Bronchial epithelial cell (primary cell): ENCODE results near the gene AACS. TPM values are rescaled to one million over a fixed set of nuclear protein-coding genes. Genes with fewer than 3 reads are reported as not detected.
"Not testable (repeated sequence)": the region's sequence is repeated elsewhere in the genome, so short reads cannot be mapped to it uniquely, and the experiment has no call there.

Source experiments
- DNase-seq: peaks from one replicate; pipeline ENCODE4 v3.0.0-alpha.2; 2010; ENCODE audit warnings: low read depth
- FAIRE-seq: peaks from 2 replicates; lab custom pipeline; 2011; peaks lifted over from hg19 to GRCh38; lab: Jason Lieb, UNC
- H3K27me3 ChIP-seq: 2 replicates; pipeline ENCODE4 v1.5.1; 2011; ENCODE audit warnings: low read length; ENCODE audit not compliant: control insufficient read depth, insufficient read depth
- H3K36me3 ChIP-seq: 2 replicates; pipeline ENCODE4 v1.5.1; 2011; ENCODE audit warnings: low read length; ENCODE audit not compliant: control insufficient read depth, insufficient read depth
- H3K4me3 ChIP-seq: 2 replicates; pipeline ENCODE4 v1.5.1; 2011; ENCODE audit warnings: mild to moderate bottlenecking, low read depth, low read length, control low read depth
- total RNA-seq: library from RNA; depleted of rRNA; stranded (reverse); fragments of >200 nt; gene quantifications from 2 replicates; pipeline ENCODE4 v1.2.1, GENCODE V29; 2014
- TF ChIP-seq, protein P1 (sequence below): IDR thresholded peaks from 2 replicates; pipeline ENCODE4 v1.5.1; 2011; ENCODE audit warnings: mild to moderate bottlenecking, moderate library complexity, low read length, control low read depth, inconsistent platforms; ENCODE audit not compliant: insufficient read depth, severe bottlenecking

AACS gene
- total RNA-seq, 1 donor from 2014 or later, result 30.5 TPM

DNA sequence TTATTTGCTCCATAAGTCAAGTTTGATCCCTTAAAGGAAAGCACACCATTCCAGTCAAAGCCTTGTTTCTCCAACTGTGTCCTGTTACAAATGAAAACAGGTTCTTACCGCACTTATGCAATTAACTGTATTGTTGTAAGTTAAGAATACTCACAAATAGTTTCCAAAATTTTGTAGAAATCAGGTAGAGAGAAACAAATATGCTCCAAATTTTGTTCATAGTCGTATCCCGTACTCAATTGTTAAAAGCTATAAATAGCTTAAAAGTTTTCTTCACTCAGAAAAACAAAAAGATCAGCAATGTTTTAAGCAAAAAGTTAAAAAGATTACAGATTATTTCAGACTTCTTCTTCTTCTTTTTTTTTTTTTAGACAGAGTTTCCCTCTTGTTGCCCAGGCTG, 4.0 kb upstream of the AACS start:
- Histone ChIP-seq H3K36me3 (no peaks in the 10 kb centered on the region), H3K27me3 (no peaks in the 10 kb centered on the region), H3K4me3 (no peak overlapping the region)
- FAIRE-seq (no peak), DNase-seq (no peak)
- TF ChIP-seq, protein P1, sequence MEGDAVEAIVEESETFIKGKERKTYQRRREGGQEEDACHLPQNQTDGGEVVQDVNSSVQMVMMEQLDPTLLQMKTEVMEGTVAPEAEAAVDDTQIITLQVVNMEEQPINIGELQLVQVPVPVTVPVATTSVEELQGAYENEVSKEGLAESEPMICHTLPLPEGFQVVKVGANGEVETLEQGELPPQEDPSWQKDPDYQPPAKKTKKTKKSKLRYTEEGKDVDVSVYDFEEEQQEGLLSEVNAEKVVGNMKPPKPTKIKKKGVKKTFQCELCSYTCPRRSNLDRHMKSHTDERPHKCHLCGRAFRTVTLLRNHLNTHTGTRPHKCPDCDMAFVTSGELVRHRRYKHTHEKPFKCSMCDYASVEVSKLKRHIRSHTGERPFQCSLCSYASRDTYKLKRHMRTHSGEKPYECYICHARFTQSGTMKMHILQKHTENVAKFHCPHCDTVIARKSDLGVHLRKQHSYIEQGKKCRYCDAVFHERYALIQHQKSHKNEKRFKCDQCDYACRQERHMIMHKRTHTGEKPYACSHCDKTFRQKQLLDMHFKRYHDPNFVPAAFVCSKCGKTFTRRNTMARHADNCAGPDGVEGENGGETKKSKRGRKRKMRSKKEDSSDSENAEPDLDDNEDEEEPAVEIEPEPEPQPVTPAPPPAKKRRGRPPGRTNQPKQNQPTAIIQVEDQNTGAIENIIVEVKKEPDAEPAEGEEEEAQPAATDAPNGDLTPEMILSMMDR, result no peak

DNA sequence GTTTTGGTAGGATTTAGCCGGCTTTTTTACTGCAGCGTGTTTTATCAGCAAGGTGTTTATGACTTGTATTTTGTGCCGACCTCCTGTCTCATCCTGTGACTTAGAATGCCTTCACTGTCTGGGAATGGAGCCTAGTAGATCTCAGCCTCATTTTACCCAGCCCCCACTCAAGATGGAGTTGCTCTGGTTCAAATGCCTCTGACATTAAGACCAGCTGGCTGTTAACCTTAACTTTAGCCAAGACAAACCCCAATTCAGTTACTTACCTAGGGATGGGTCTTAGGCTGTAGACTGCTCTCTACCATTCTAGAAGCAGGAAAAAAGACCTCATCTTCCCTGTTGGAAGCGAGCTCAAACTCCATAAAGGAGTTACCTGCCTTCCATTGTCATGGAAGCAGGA, 1.7 kb upstream of the AACS start:
- not testable (repeated sequence) for FAIRE-seq, H3K36me3 ChIP-seq, DNase-seq, H3K4me3 ChIP-seq, H3K27me3 ChIP-seq

DNA sequence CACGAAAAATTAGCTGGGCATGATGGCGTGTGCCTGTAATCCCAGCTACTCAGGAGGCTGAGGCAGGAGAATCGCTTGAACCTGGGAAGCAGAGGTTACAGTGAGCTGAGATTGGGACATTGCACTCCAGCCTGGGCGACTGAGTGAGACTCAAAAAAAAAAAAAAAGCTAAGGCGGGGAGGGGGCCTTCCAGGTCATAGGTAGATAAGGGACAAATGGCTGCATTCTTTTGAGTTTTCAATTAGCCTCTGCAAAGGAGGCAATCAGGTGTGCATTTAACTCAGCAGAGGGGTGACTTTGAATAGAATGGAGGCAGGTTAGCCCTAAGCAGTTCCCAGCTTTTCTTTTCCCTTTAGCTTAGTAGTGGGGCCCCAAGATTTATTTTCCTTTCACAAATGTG, 743 bp upstream of the AACS start:
- H3K4me3 ChIP-seq, result no peak overlapping the region
- no peak for DNase-seq

DNA sequence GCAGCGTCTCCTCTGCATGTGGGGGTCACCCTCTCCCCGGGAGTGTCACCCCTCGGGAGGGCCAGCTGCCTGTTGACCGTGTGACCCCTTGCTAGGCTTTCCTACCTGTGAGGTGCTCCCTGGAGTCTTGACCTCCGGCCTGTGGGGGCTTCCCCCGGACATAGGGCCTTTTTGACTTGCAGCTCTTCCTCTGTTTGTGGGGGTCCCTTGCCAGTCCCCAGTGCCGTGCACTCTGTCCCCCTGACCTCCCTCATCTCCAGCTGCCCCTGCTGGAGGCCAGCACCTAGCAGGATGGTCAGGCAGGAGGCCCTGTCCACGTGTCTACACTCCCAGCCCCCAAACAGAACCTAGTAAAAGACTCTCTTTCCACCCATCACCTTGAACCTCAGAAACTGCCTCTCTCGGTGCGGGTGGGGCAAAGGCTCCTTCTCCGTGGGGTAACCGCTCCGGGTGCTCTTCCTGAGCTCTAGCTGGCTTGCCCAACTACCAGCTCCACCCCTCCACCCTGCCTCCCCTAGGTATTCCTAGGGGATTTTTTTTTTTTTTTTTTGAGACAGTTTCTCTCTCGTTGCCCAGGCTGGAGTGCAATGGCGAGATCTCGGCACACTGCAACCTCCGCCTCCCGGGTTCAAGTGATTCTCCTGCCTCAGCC, 810 bp downstream of the AACS start:
- Histone ChIP-seq H3K36me3 (peaks cover 10% of the 10 kb centered on the region), H3K4me3 (peak overlapping the region; percentile 82), H3K27me3 (no peaks in the 10 kb centered on the region)
- FAIRE-seq, result no peak
- DNase-seq, result no peak
- TF ChIP-seq, protein P1, result no peak

More for the DNA sequence above, 743 bp upstream of the AACS start:
- Histone ChIP-seq H3K36me3 (peaks cover 9% of the 10 kb centered on the region), H3K27me3 (no peaks in the 10 kb centered on the region)
- FAIRE-seq, result no peak
- TF ChIP-seq, protein P1, result no peak

DNA sequence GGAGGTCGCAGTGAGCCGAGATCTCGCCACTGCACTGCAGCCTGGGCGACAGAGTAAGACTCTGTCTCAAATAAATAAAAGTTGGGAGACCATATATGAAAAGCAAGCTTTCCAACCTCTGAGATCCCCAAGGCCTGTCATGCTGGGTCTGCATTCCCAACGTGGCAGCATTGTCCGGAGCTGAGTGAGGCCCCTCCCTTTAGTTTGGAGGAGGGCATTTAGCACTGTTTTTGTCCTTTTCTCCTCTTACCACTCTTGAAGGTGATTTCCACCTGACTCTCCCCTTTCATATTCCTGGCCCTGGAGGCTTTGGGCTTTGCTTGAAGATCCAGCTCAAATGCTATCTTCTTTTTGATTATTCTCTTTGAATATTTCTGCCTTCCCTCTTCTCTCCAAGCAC, 3.2 kb downstream of the AACS start:
- TF ChIP-seq, protein P1, result no peak
- H3K4me3 ChIP-seq, result no peak overlapping the region
- DNase-seq, result no peak
- no peak for FAIRE-seq
- peaks cover 12% of the 10 kb centered on the region for H3K36me3 ChIP-seq
- H3K27me3 ChIP-seq, result no peaks in the 10 kb centered on the region

DNA sequence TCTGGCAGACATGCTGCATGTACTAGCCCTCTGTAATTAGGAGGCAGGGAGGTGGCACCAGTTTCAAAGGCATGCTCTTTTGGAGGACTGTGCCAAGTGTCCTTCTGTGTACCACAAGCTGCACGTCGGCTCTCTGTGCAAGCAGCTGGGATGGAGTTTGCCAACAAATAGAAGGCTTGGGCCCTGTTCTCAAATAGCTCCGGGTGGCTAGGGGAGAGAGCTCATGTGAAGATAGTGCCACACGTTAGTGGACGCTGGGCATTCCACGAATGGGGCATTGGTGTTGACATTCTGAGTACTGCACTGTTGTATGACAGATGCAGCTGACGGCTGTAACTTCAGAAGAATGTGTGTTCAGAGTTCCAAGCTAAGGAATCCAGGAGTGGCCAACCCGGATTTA, 4.4 kb downstream of the AACS start:
- Histone ChIP-seq H3K27me3 (no peaks in the 10 kb centered on the region), H3K36me3 (peaks cover 12% of the 10 kb centered on the region), H3K4me3 (no peak overlapping the region)
- TF ChIP-seq, protein P1, result no peak
- DNase-seq (no peak), FAIRE-seq (no peak)
